Hepatocyte (in vitro differentiated cells): Measurements from ENCODE around the gene PLEK2. TPM values are rescaled to one million over a fixed set of nuclear protein-coding genes. Genes with fewer than 3 reads are reported as not detected.

Experiments used
- DNase-seq: peaks from one replicate; pipeline ENCODE4 v3.0.0-alpha.2; 2016; ENCODE audit warnings: low spot score
- H2AFZ ChIP-seq: fragments of 200-600 bp; sonication (generic); 2 replicates; pipeline ENCODE4 v1.6.0; 2016; ENCODE audit warnings: antibody characterized with exemption, mild to moderate bottlenecking
- H3K27ac ChIP-seq: fragments of 200-600 bp; sonication (generic); 2 replicates; pipeline ENCODE4 v1.5.1; 2016; ENCODE audit warnings: mild to moderate bottlenecking
- H3K27me3 ChIP-seq: fragments of 200-600 bp; sonication (generic); 2 replicates; pipeline ENCODE4 v1.6.1; 2016
- H3K36me3 ChIP-seq: fragments of 200-600 bp; sonication (generic); replicated peaks from 2 replicates; pipeline ENCODE4 v1.5.1; 2016; ENCODE audit warnings: low read depth; ENCODE audit not compliant: insufficient read depth
- H3K4me1 ChIP-seq: fragments of 200-600 bp; sonication (generic); 2 replicates; pipeline ENCODE4 v1.5.1; 2016; ENCODE audit warnings: mild to moderate bottlenecking, moderate library complexity; ENCODE audit not compliant: insufficient read depth
- H3K4me2 ChIP-seq: fragments of 200-600 bp; sonication (generic); 2 replicates; pipeline ENCODE4 v1.6.0; 2016
- H3K4me3 ChIP-seq: fragments of 200-600 bp; sonication (generic); 2 replicates; pipeline ENCODE4 v1.5.1; 2016; ENCODE audit warnings: mild to moderate bottlenecking
- H3K79me2 ChIP-seq: fragments of 200-600 bp; sonication (generic); 2 replicates; pipeline ENCODE4 v1.6.0; 2017; ENCODE audit warnings: mild to moderate bottlenecking
- H3K9me2 ChIP-seq: fragments of 200-600 bp; sonication (generic); replicated peaks from 2 replicates; pipeline ENCODE4 v1.6.0; 2017; ENCODE audit warnings: mild to moderate bottlenecking; ENCODE audit not compliant: insufficient read depth
- H3K9me3 ChIP-seq: fragments of 200-600 bp; sonication (generic); 2 replicates; pipeline ENCODE4 v1.5.1; 2016; ENCODE audit warnings: low read depth, mild to moderate bottlenecking
- H4K20me1 ChIP-seq: fragments of 200-600 bp; sonication (generic); 2 replicates; pipeline ENCODE4 v1.6.0; 2016; ENCODE audit warnings: mild to moderate bottlenecking; ENCODE audit not compliant: insufficient read depth, poor library complexity, severe bottlenecking
- EZH2 ChIP-seq: fragments of 200-600 bp; sonication (generic); IDR thresholded peaks from 2 replicates; pipeline ENCODE4 v1.6.1; 2016; ENCODE audit warnings: antibody characterized with exemption, mild to moderate bottlenecking, borderline replicate concordance
- EZH2phosphoT487 ChIP-seq: fragments of 200-600 bp; sonication (generic); IDR thresholded peaks from one replicate; pipeline ENCODE4 v1.6.1; 2018; ENCODE audit warnings: antibody characterized with exemption, mild to moderate bottlenecking, low read depth, moderate library complexity; ENCODE audit not compliant: unreplicated experiment, severe bottlenecking
- WGBS: methylation state at CpG from one replicate; pipeline ENCODE4 v1.1.6; 2016; ENCODE audit warnings: low lambda C conversion rate; ENCODE audit errors: missing lambda C conversion rate; 5-methylcytosine and 5-hydroxymethylcytosine counted together
- polyA plus RNA-seq: library from polyadenylated mRNA; unstranded; fragments of >200 nt; fragmentation: Nextera tagmentation; extraction: Ambion mirVana; gene quantifications from 2 replicates; pipeline ENCODE4 v1.2.1, GENCODE V29; 2016
- total RNA-seq: library from RNA; depleted of rRNA; stranded (reverse); fragments of >200 nt; gene quantifications from 2 replicates; pipeline ENCODE4 v1.2.3, GENCODE V29; 2014
- TF ChIP-seq, protein P1 (sequence below): fragments of 200-600 bp; sonication (generic); IDR thresholded peaks from 2 replicates; pipeline ENCODE4 v1.5.1; 2016; ENCODE audit warnings: antibody characterized with exemption, mild to moderate bottlenecking; ENCODE audit not compliant: poor library complexity

The PLEK2 gene
- total and polyA plus RNA-seq, 2 experiments from 2014 or later, result 4.8 to 14.6 TPM

GRCh38 chr14:67396381-67396970 lies 15.5 kb downstream of the PLEK2 start:
- no peaks in the 10 kb centered on the region for H4K20me1 ChIP-seq
- no peaks in the 10 kb centered on the region for H3K79me2 ChIP-seq
- H3K36me3 ChIP-seq, result no peaks in the 10 kb centered on the region
- no peak overlapping the region for H3K4me2 ChIP-seq
- no peaks in the 10 kb centered on the region for H3K27me3 ChIP-seq
- no peaks in the 10 kb centered on the region for H3K4me1 ChIP-seq
- 56% methylated on average over 2 of the region's 2 CpGs for WGBS
- no peaks in the 10 kb centered on the region for H3K9me3 ChIP-seq
- DNase-seq, result no peak
- no peak overlapping the region for H3K27ac ChIP-seq
- H2AFZ ChIP-seq, result no peak overlapping the region
- TF ChIP-seq EZH2 (no peak), EZH2phosphoT487 (no peak)
- TF ChIP-seq, protein P1, sequence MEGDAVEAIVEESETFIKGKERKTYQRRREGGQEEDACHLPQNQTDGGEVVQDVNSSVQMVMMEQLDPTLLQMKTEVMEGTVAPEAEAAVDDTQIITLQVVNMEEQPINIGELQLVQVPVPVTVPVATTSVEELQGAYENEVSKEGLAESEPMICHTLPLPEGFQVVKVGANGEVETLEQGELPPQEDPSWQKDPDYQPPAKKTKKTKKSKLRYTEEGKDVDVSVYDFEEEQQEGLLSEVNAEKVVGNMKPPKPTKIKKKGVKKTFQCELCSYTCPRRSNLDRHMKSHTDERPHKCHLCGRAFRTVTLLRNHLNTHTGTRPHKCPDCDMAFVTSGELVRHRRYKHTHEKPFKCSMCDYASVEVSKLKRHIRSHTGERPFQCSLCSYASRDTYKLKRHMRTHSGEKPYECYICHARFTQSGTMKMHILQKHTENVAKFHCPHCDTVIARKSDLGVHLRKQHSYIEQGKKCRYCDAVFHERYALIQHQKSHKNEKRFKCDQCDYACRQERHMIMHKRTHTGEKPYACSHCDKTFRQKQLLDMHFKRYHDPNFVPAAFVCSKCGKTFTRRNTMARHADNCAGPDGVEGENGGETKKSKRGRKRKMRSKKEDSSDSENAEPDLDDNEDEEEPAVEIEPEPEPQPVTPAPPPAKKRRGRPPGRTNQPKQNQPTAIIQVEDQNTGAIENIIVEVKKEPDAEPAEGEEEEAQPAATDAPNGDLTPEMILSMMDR, result no peak
- H3K9me2 ChIP-seq, result no peaks in the 10 kb centered on the region
- no peak overlapping the region for H3K4me3 ChIP-seq

DNA sequence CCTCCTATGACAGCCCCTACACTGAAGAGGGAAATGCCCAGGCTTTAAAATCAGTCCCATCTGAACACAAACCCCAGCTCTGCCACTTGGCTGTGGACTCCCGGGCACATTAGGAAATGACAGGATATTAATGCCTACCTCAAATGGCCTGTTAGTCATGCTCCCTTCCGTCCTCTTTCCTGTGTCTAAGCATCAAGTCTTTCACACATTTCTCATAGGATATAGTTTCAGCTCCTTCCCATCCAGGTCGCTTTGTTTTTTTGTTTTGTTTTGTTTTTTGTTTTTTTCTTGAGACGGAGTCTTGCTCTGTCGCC lies 16.1 kb downstream of the PLEK2 start:
- Histone ChIP-seq H3K27ac (no peak overlapping the region), H2AFZ (no peak overlapping the region), H3K4me3 (no peak overlapping the region), H3K4me1 (no peaks in the 10 kb centered on the region), H3K9me2 (no peaks in the 10 kb centered on the region), H4K20me1 (no peaks in the 10 kb centered on the region), H3K27me3 (no peaks in the 10 kb centered on the region), H3K79me2 (no peaks in the 10 kb centered on the region), H3K36me3 (no peaks in the 10 kb centered on the region), H3K4me2 (no peak overlapping the region), H3K9me3 (no peaks in the 10 kb centered on the region)
- WGBS, result 95% methylated on average over 5 of the region's 5 CpGs
- TF ChIP-seq, protein P1, result no peak
- no peak for DNase-seq

- TF ChIP-seq EZH2phosphoT487, result no peak
- TF ChIP-seq, protein P1, result no peak
- TF ChIP-seq EZH2, result no peak
Measured at GRCh38 chr14:67395086-67395875, 16.7 kb downstream of the PLEK2 start.

More at GRCh38 chr14:67395086-67395875, 16.7 kb downstream of the PLEK2 start:
- Histone ChIP-seq H3K4me2 (no peak overlapping the region), H3K4me3 (no peak overlapping the region), H3K9me2 (no peaks in the 10 kb centered on the region), H3K27me3 (no peaks in the 10 kb centered on the region), H3K4me1 (no peaks in the 10 kb centered on the region), H3K36me3 (no peaks in the 10 kb centered on the region), H3K9me3 (no peaks in the 10 kb centered on the region), H3K79me2 (no peaks in the 10 kb centered on the region), H4K20me1 (no peaks in the 10 kb centered on the region), H2AFZ (no peak overlapping the region), H3K27ac (no peak overlapping the region)
- 82% methylated on average over 16 of the region's 16 CpGs for WGBS
- DNase-seq, result no peak
